Ectodermal cell (in vitro differentiated cells): Measurements from ENCODE around the gene HFE.
"Not testable (repeated sequence)": the region's sequence is repeated elsewhere in the genome, so short reads cannot be mapped to it uniquely, and the experiment has no call there.

Source experiments
- H3K27ac ChIP-seq: 2 replicates; pipeline ENCODE4 v1.7.0; 2013; ENCODE audit warnings: mild to moderate bottlenecking, low read depth, low read length; ENCODE audit not compliant: insufficient read depth, poor library complexity, severe bottlenecking
- H3K27me3 ChIP-seq: 2 replicates; pipeline ENCODE4 v1.7.0; 2013; ENCODE audit warnings: mild to moderate bottlenecking, low read length; ENCODE audit not compliant: insufficient read depth, control insufficient read depth, poor library complexity, severe bottlenecking
- H3K36me3 ChIP-seq: one replicate; pipeline ENCODE4 v1.7.0; 2013; ENCODE audit warnings: low read length; ENCODE audit not compliant: control insufficient read depth, insufficient read depth
- H3K4me1 ChIP-seq: one replicate; pipeline ENCODE4 v1.7.0; 2013; ENCODE audit warnings: low read length; ENCODE audit not compliant: control insufficient read depth, insufficient read depth
- H3K4me3 ChIP-seq: 2 replicates; pipeline ENCODE4 v1.7.0; 2013; ENCODE audit warnings: low read depth, low read length, control low read depth; ENCODE audit not compliant: insufficient read depth
- H3K9me3 ChIP-seq: 2 replicates; pipeline ENCODE4 v1.7.0; 2013; ENCODE audit warnings: mild to moderate bottlenecking, low read length, moderate library complexity; ENCODE audit not compliant: control insufficient read depth
- WGBS, 2 experiments: methylation state at CpG; one replicate each; pipeline ENCODE4 v1.1.7; 2013; ENCODE audit warnings: missing lambda C conversion rate in 2 of 2; 5-methylcytosine and 5-hydroxymethylcytosine counted together

The HFE gene

GRCh38 chr6:26064619-26065257, 22.5 kb upstream of the HFE start:
- Histone ChIP-seq H3K27me3 (no peaks in the 10 kb centered on the region), H3K4me3 (no peak overlapping the region), H3K27ac (no peak overlapping the region), H3K4me1 (no peaks in the 10 kb centered on the region), H3K36me3 (no peaks in the 10 kb centered on the region), H3K9me3 (no peaks in the 10 kb centered on the region)
- WGBS, 2 experiments: 36 to 37% methylated on average over 10 of the region's 10 CpGs

GRCh38 chr6:26065952-26066380, 21.3 kb upstream of the HFE start:
- Histone ChIP-seq H3K9me3 (no peaks in the 10 kb centered on the region), H3K4me3 (no peak overlapping the region)
- WGBS, 2 experiments: 3 to 8% methylated on average over 4 of the region's 4 CpGs

DNA sequence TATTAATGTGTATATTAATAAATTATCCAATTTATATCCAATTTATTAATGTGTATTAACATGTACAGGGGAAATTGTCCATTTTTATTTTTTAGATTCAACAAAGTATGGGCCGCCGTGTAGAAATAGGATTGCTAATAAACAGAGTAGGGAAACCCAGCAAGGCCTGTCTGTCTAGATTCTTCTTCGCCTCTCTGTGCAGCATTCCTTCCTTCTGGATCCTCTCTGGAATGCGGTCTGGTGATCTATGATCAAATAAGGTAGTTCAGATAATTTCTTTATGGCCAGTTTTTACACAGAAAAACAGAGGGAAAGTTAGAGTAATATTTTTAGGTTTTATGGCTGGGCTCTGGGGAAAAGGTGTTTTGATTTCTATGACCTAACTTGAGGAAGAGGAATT, 19.9 kb upstream of the HFE start:
- Histone ChIP-seq H3K36me3 (no peaks in the 10 kb centered on the region), H3K27me3 (no peaks in the 10 kb centered on the region), H3K4me3 (no peak overlapping the region), H3K4me1 (no peaks in the 10 kb centered on the region), H3K27ac (no peak overlapping the region), H3K9me3 (no peaks in the 10 kb centered on the region)
- WGBS, 2 experiments: 86 to 90% methylated on average over 4 of the region's 4 CpGs

More at GRCh38 chr6:26065952-26066380, 21.3 kb upstream of the HFE start:
- H3K36me3 ChIP-seq: no peaks in the 10 kb centered on the region
- no peak overlapping the region for H3K27ac ChIP-seq
- no peaks in the 10 kb centered on the region for H3K27me3 ChIP-seq
- no peaks in the 10 kb centered on the region for H3K4me1 ChIP-seq

- H3K4me3 ChIP-seq: no peak overlapping the region
Measured at GRCh38 chr6:26068036-26068435, 19.2 kb upstream of the HFE start.

DNA sequence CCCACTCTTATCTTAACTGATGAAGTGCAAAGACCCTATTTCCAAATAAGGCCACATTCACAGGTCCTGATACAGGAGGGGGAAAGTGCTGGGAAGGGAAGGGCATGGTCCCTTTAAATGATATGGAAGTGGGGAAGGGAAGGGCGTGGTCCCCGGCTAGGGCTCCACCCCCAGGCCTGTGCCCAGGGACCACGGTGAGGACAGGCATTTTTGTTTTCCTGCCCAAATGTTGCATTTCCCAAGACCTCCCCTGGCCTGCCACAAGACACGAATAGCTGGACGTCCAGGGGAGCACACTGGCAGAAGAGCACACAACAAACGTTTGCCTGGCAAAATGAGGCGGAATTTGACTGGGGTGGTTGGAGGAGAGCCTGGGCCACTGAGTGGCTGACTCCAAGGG, 16.1 kb upstream of the HFE start:
- Histone ChIP-seq H3K4me1 (no peaks in the 10 kb centered on the region), H3K27ac (no peak overlapping the region), H3K36me3 (no peaks in the 10 kb centered on the region), H3K9me3 (no peaks in the 10 kb centered on the region), H3K27me3 (no peaks in the 10 kb centered on the region), H3K4me3 (no peak overlapping the region)
- WGBS, 2 experiments: 60 to 70% methylated on average over 7 of the region's 7 CpGs

More at GRCh38 chr6:26068036-26068435, 19.2 kb upstream of the HFE start:
- 90 to 91% methylated on average over 2 of the region's 2 CpGs for WGBS, 2 experiments
- Histone ChIP-seq H3K27me3 (no peaks in the 10 kb centered on the region), H3K36me3 (no peaks in the 10 kb centered on the region), H3K4me1 (no peaks in the 10 kb centered on the region), H3K9me3 (no peaks in the 10 kb centered on the region), H3K27ac (no peak overlapping the region)

GRCh38 chr6:26075063-26075717, 12.0 kb upstream of the HFE start:
- no peaks in the 10 kb centered on the region for H3K27me3 ChIP-seq

GRCh38 chr6:26078066-26078465, 9.2 kb upstream of the HFE start:
- H3K27ac ChIP-seq, H3K4me3 ChIP-seq, H3K27me3 ChIP-seq, H3K9me3 ChIP-seq, H3K36me3 ChIP-seq, H3K4me1 ChIP-seq: not testable (repeated sequence)
- WGBS, 2 experiments: 93 to 100% methylated on average over 1 to 3 of the region's 3 CpGs

More at GRCh38 chr6:26075063-26075717, 12.0 kb upstream of the HFE start:
- Histone ChIP-seq H3K9me3 (no peaks in the 10 kb centered on the region), H3K27ac (no peak overlapping the region), H3K36me3 (no peaks in the 10 kb centered on the region), H3K4me1 (no peaks in the 10 kb centered on the region), H3K4me3 (no peak overlapping the region)
- 63 to 68% methylated on average over 20 of the region's 20 CpGs for WGBS, 2 experiments

DNA sequence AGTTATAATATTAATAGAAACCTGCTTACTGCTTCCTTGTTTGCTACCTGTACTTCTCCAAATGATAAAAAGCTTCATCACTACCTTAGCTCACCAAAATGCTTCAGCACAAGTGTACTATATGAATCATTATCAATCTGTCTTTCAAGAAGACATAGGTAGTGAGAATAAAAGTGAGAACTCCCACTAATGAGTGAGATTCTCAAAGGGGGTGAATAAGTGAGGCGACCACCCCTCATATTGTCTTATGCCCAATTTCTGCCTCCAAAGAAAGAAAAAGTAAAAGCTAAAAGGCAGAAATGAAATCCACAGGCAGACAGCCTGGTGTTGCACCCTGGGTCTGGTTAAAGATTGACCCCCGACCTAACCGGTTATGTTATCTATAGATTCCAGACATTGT, 6.1 kb upstream of the HFE start:
- not testable (repeated sequence) for H3K27ac ChIP-seq, H3K9me3 ChIP-seq, H3K27me3 ChIP-seq, H3K4me1 ChIP-seq, H3K4me3 ChIP-seq, H3K36me3 ChIP-seq
- WGBS, 2 experiments: 92 to 95% methylated on average over 3 of the region's 3 CpGs

DNA sequence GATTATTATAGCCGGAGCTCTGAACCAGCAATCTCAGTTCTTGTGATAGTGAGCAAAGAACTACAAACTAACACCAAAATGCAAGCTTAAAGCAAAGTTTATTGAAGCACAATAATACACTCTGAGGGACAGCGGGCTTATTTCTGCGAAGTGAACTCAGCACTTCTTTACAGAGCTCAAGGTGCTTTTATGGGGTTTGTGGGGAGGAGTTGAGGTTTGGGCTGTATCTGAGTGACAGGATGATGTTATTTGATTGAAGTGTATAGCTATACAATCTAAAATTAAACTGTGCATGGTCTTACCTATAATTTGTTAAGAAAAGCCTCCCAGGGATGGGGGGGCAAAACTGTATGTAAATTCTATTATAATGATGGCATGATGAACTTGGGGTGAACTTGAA, 1.0 kb upstream of the HFE start:
- Histone ChIP-seq H3K27me3 (no peaks in the 10 kb centered on the region), H3K27ac (no peak overlapping the region), H3K4me3 (no peak overlapping the region), H3K4me1 (no peaks in the 10 kb centered on the region), H3K36me3 (no peaks in the 10 kb centered on the region), H3K9me3 (no peaks in the 10 kb centered on the region)
- 97 to 100% methylated on average over 3 of the region's 3 CpGs for WGBS, 2 experiments

- H3K27ac ChIP-seq: no peak overlapping the region
- H3K4me3 ChIP-seq: no peak overlapping the region
- no peaks in the 10 kb centered on the region for H3K36me3 ChIP-seq
- 85 to 94% methylated on average over 4 of the region's 5 CpGs for whole genome bisulfite sequencing, 2 experiments
- no peaks in the 10 kb centered on the region for H3K27me3 ChIP-seq
- no peaks in the 10 kb centered on the region for H3K4me1 ChIP-seq
- H3K9me3 ChIP-seq: no peaks in the 10 kb centered on the region
Measured at GRCh38 chr6:26088344-26088743, 1.1 kb downstream of the HFE start.
